GM12891 (cell line): ENCODE results near the gene SLC5A10.

Source experiments
- POLR2A ChIP-seq: IDR thresholded peaks from 2 replicates; pipeline ENCODE4 v1.6.1; 2011; ENCODE audit warnings: low read depth, low read length, control low read depth
- POLR2AphosphoS5 ChIP-seq: IDR thresholded peaks from 2 replicates; pipeline ENCODE4 v1.6.1; 2011; ENCODE audit warnings: low read depth, low read length, control low read depth
- SPI1 ChIP-seq: IDR thresholded peaks from 2 replicates; pipeline ENCODE4 v1.6.1; 2011; ENCODE audit warnings: low read depth, low read length, control low read depth
- TAF1 ChIP-seq: IDR thresholded peaks from 2 replicates; pipeline ENCODE4 v1.6.1; 2011; ENCODE audit warnings: low read depth, low read length, control low read depth

GRCh38 chr17:18980682-18981334 lies 28.8 kb downstream of the SLC5A10 start:
- no peak for TF ChIP-seq TAF1
- no peak for TF ChIP-seq POLR2AphosphoS5
- TF ChIP-seq POLR2A, result no peak
- TF ChIP-seq SPI1, result no peak
